Left lung (tissue), 10 donors: ENCODE results near the gene HRK. TPM values are rescaled to one million over a fixed set of nuclear protein-coding genes. Genes with fewer than 3 reads are reported as not detected.

Source experiments
- ATAC-seq: fragments of 200-7000 bp; cut with Tn5 transposase; one replicate; pipeline ENCODE4 v1.9.1; 2020; ENCODE audit warnings: moderate library complexity
- DNase-seq, 4 donors: peaks; one replicate each; pipeline ENCODE4 v3.0.0-alpha.2; 2013 to 2020
- H3K27ac ChIP-seq, 2 donors: fragments of 200-600 bp; sonication (generic) in 1 of 2; one replicate each; pipeline versions ENCODE4 v1.5.0 to v1.8.0; 2020 to 2021
- H3K27me3 ChIP-seq, 2 donors: fragments of 200-600 bp; sonication (generic) in 1 of 2; one replicate each; pipeline versions ENCODE4 v1.5.0 to v1.8.0; 2020 to 2021
- H3K36me3 ChIP-seq, 2 donors: fragments of 200-600 bp; sonication (generic) in 1 of 2; one replicate each; pipeline versions ENCODE4 v1.5.0 to v1.8.0; 2020 to 2021
- H3K4me1 ChIP-seq, 2 donors: fragments of 200-600 bp; one replicate each; pipeline ENCODE4 v1.8.0; 2021
- H3K4me3 ChIP-seq, 2 donors: fragments of 200-600 bp; sonication (generic) in 1 of 2; one replicate each; pipeline versions ENCODE4 v1.5.0 to v1.8.0; 2020 to 2021; ENCODE audit warnings: mild to moderate bottlenecking in 1 of 2
- H3K9me3 ChIP-seq, 2 donors: fragments of 200-600 bp; sonication (generic) in 1 of 2; one replicate each; pipeline versions ENCODE4 v1.5.0 to v1.8.0; 2020 to 2021
- CTCF ChIP-seq, 2 donors: fragments of 200-600 bp; sonication (generic) in 1 of 2; IDR thresholded peaks; one replicate each; pipeline versions ENCODE4 v1.5.0 to v1.8.0; 2021; ENCODE audit warnings: antibody characterized with exemption in 2 of 2
- intact Hi-C, 2 donors: fragments of 100-400 bp; cut with DNase I; formaldehyde crosslinking; loops; one replicate each; pipeline versions ENCODE4 v1.11.2 to v1.14.2; 2022
- polyA plus RNA-seq, 6 donors: library from polyadenylated mRNA; unstranded; fragments of 120-200 nt; gene quantifications; one replicate each; pipeline ENCODE4 v1.2.1, GENCODE V29; 2013; ENCODE audit not compliant: insufficient read length in 6 of 6
- total RNA-seq, 2 donors: library from RNA; stranded (reverse); fragmentation: NEBNext Ultra II Directional; extraction: Animal tissue kit (Norgen Biotek cat#: 25700); gene quantifications; one replicate each; pipeline ENCODE4 v1.2.1, GENCODE V29; 2021
- donor health status: DM: no; HTN: yes; CAD: no.
- donor health status: DM: no; HTN: no; CAD: no.

Gene HRK
- total and polyA plus RNA-seq, 8 donors, result 0.06 to 0.34 (median 0.15) TPM

GRCh38 chr12:116839287-116839830 is 41.9 kb downstream of the HRK start:
- ATAC-seq (no peak), DNase-seq (no peak)
- intact Hi-C loops, result no loop called here
- no peak for TF ChIP-seq CTCF (IDR thresholded peaks at IDR 0.05)
- Histone ChIP-seq H3K4me3 (no peak overlapping the region), H3K27me3 (no peaks in the 10 kb centered on the region), H3K36me3 (no peaks in the 10 kb centered on the region), H3K27ac (no peak overlapping the region), H3K4me1 (no peaks in the 10 kb centered on the region), H3K9me3 (no peaks in the 10 kb centered on the region)

- DNase-seq, result no peak
Observed at GRCh38 chr12:116838365-116838764, 42.9 kb downstream of the HRK start.

GRCh38 chr12:116837097-116837496 is 44.1 kb downstream of the HRK start:
- H3K9me3 ChIP-seq, result no peaks in the 10 kb centered on the region
- no peaks in the 10 kb centered on the region for H3K36me3 ChIP-seq
- no peaks in the 10 kb centered on the region for H3K27me3 ChIP-seq
- intact Hi-C loops, result no loop called here
- DNase-seq, result no peak
- no peak for TF ChIP-seq CTCF (IDR thresholded peaks at IDR 0.05)
- no peak overlapping the region for H3K4me3 ChIP-seq
- ATAC-seq, result no peak
- no peaks in the 10 kb centered on the region for H3K4me1 ChIP-seq
- H3K27ac ChIP-seq, result no peak overlapping the region

More at GRCh38 chr12:116838365-116838764, 42.9 kb downstream of the HRK start:
- ATAC-seq, result no peak
- TF ChIP-seq CTCF (IDR thresholded peaks at IDR 0.05), result no peak
- Histone ChIP-seq H3K9me3 (no peaks in the 10 kb centered on the region), H3K27ac (no peak overlapping the region), H3K4me3 (no peak overlapping the region), H3K36me3 (no peaks in the 10 kb centered on the region), H3K27me3 (no peaks in the 10 kb centered on the region), H3K4me1 (no peaks in the 10 kb centered on the region)
- intact Hi-C loops, result no loop called here

- no peak for ATAC-seq
- no peak for DNase-seq
- no peaks in the 10 kb centered on the region for H3K27me3 ChIP-seq
- no peaks in the 10 kb centered on the region for H3K36me3 ChIP-seq
- H3K4me3 ChIP-seq, result no peak overlapping the region
- TF ChIP-seq CTCF (IDR thresholded peaks at IDR 0.05), result no peak
- intact Hi-C loops, result no loop called here
- H3K9me3 ChIP-seq, result no peaks in the 10 kb centered on the region
- no peak overlapping the region for H3K27ac ChIP-seq
- H3K4me1 ChIP-seq, result no peaks in the 10 kb centered on the region
Observed at GRCh38 chr12:116835484-116835883, 45.8 kb downstream of the HRK start.

- ATAC-seq, result no peak
- no peak for DNase-seq
- Histone ChIP-seq H3K9me3 (no peaks in the 10 kb centered on the region), H3K27ac (no peak overlapping the region), H3K4me3 (no peak overlapping the region), H3K27me3 (no peaks in the 10 kb centered on the region), H3K36me3 (no peaks in the 10 kb centered on the region), H3K4me1 (no peaks in the 10 kb centered on the region)
- no peak for TF ChIP-seq CTCF (IDR thresholded peaks at IDR 0.05)
- intact Hi-C loops, result no loop called here
Observed at GRCh38 chr12:116833474-116833873, 47.8 kb downstream of the HRK start.
